Hair follicular keratinocyte (primary cell): ENCODE data around the gene ABHD4. TPM values are rescaled to one million over a fixed set of nuclear protein-coding genes. Genes with fewer than 3 reads are reported as not detected.

Experiments
- total RNA-seq: library from RNA; depleted of rRNA; stranded (reverse); fragments of >200 nt; gene quantifications from 2 replicates; pipeline ENCODE4 v1.2.3, GENCODE V29; 2015

Gene ABHD4
- total RNA-seq, result 6.8 and 15.3 TPM in 2 replicates

GRCh38 chr14:22598099-22598895, at the start of gene ABHD4:
ABHD4 (plus strand) TSS chr14:22598300; CDS start chr14:22598307, 7 bp downstream.

GRCh38 chr14:22589096-22589839, 8.8 kb upstream of the ABHD4 start, which contains the start of gene DAD1:
DAD1 (minus strand) TSS chr14:22589224; CDS start chr14:22589157, 67 bp downstream.

GRCh38 chr14:22644305-22644635, 46.2 kb downstream of the ABHD4 start, which contains the start of gene OR6J1:
OR6J1 (minus strand) TSS chr14:22644352; CDS start chr14:22634811, 9,541 bp downstream.

Other genes with a start within 250 kb of the ABHD4 start
- 276 and 303 TPM in 2 replicates for gene DAD1, start 9.1 kb upstream of the ABHD4 start, total RNA-seq
- not detected in 2 replicates for gene OR6J1, start 46.1 kb downstream of the ABHD4 start, total RNA-seq
- 80.7 and 125 TPM in 2 replicates for gene OXA1L, start 168.4 kb downstream of the ABHD4 start, total RNA-seq
- 0.78 and 5.2 TPM in 2 replicates for gene SLC7A7, start 217.1 kb downstream of the ABHD4 start, total RNA-seq
- 135 and 193 TPM in 2 replicates for gene MRPL52, start 231.6 kb downstream of the ABHD4 start, total RNA-seq
- gene MMP14, start 238.3 kb downstream of the ABHD4 start, total RNA-seq, result 365 and 745 TPM in 2 replicates